Measurements from ENCODE around the gene HLF.
A peak's percentile ranks its signal among the peaks of the same experiment; 100 is the strongest.

Gene HLF

DNA sequence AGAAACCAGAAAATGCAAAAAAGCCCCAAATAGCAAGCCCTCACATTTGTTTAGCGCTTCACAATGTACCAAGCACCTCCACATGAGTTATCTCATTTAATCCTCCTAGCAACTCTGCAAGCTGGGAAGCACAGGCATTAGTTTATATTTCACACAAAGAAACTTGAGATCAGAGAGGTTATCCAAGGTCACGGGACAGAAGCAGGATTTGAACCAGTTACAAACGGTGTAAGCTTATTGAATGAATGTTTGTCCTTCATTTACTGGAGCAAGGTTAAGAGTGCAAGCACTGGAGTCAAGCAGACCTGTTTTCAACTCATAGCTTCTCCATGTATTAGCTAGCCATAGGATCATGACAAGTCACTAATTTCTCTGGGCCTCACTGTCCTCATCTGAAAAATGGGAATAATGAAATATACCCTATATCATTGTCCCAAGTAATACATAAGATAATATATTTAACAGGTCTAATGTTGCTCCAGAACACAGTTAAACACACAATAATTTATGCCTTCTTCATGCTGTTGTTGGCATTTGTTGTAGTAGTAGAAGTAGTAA, 6.1 kb upstream of the HLF start:
- no peak for DNase-seq

DNA sequence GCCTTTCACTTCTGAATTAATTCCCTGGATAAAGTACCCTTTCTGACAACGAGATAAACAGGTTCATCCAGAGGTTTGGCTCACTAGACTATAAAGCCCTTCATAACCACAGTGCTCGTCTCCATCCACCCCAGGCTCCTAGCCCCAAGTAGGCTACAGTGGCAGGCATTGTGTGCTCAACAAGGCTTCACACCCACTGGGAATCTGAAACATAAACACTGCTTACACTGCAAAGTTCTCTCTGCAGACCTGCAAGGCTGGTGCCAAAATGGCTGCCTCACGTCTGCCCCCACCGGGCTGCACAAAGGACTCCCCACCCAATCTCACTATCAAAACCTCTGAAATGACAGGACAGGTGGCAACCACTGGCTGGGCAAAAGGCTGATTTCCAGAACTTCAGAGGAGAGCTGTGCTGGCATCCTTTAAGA, 5.1 kb upstream of the HLF start:
- no peak for DNase-seq

DNA sequence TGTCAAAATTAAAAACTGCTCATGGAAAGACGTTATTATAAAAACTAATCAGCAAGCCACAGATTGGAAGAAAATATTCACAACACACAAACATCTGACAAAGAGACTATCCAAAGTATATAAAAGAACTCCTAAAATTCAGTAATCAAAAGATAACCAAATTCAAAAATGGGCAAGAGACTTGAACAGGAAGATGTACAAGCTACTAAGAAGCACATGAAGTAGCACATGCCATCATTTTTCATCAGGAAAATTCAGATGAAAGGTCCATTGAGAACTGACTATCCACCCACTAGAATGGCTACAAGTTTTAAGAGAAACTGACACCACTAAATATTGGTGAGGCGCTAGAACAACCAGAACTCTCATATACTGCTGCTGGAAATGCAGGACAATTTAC, 3.4 kb upstream of the HLF start:
- DNase-seq: no peak

DNA sequence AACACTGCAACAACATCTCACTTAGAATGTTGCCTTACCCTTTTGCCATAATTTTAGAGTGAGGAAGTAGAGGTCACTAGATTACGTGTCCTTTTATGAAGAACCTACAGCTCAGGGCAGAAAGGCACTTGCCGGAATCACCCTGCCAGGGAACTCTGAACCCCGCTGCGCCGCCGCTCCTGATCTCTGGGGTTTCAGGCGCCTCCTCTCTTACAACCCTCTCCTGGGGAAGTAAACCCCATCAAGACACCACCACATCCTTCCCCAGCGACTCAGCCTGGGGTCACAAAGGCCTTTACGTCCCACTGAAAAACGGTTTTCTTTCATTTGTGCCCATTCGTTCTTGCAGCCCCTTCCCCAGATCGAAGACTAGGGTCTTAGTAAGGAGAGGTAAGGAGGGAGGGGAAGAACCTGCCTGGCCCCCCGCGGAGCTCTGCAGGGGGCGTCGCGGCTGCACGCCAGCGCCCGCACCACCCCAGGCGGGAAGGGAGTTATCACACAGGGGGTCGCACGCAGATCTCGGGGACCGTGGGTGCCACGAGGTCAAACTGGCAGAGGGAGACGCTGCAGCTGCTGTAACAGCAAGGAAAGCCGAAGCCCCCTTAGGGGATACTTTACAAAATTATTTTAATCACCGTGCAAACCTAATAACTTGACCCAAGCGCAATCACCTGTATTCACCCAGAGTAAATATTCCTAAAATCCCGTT, 1.0 kb upstream of the HLF start:
- peak in 3 of 5 experiments; percentile 3 to 14 (median 8) for DNase-seq

DNA sequence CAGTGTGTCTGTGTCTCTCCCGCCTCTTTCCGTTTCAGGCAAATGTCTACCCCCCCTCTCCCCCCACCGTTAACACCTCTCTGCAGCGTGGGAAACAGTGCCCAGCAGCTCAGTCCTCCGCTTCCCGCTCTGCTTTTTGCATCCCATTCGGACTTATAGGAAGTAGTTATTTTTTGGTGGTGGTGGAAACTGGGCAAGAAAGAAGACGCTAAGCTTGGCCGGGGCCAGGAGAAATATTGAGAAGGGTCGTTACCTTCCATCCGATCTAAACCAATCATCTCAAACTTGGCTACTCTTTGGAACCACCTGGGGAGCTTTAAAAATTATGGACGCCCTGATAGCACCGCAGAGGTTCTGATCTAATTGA, 499 bp upstream of the HLF start:
- DNase-seq: no peak

DNA sequence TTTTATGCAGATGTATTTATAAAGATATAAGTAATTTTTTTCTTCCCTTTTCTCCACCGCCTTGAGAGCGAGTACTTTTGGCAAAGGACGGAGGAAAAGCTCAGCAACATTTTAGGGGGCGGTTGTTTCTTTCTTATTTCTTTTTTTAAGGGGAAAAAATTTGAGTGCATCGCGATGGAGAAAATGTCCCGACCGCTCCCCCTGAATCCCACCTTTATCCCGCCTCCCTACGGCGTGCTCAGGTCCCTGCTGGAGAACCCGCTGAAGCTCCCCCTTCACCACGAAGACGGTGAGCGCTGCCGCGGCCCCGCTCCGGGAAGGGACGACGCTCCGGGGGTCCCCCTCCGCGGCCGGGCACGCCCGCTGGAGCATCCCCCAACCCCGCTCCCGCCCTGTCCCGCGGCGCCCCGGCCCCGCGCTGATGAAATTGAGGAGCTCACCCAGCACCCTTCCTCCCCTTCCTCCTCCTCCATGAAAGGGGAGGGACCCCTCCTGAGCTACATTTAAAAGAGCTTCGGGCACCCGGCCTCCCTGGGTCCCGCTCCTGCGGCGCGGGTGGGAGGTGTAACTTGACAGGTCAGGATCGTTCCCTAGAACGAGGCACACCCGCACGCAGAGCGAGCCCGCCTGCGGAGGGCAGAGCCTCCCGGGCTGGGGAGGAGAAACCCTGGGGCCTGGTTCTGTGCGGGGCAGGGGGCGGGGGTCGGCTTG, 706 bp downstream of the HLF start:
- DNase-seq: peak in 1 of 5 experiments; percentile 2

DNA sequence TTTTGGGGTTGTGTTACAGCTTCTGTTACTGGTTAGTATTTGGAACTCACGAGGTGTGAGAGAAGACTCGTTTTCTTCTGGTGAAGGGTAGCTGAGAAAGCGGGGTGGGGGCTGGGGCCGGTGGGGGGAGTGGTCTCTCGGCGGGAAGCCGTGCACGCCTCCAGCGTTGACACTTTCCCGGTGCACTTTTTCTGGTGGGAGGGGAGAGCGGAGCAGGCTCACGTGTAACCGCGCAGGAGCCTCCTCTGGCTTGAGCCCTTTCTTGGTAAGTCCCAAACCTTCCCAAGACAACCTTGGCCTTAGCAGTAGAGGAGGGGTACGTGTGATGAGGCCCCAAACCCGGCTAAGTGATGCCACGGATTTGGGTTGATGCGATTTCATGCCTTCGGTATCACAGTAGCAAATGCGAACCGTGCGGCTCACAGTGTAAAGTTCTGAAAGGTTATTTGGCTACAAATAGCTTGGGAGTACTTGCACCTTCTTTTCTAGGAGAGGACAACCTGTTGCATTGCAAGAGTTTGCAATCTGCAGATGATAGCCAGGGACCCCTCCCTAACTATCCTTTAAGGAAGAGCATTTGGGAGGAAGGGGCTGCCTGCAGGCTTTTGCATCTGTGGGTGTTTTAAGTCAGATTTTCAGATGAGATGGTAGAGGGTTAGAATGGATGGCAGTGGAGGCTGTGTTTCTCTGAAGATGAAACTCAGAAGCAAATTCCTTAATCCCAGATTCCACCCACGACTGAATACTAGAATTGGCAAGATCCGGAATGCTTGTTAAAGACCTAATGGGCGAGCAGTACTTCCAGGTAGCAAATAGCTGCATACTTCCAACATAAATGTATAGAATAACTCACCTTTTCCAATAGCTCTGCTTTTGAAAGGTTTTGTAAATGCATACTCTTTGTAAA, 1.5 kb downstream of the HLF start:
- DNase-seq: no peak

DNA sequence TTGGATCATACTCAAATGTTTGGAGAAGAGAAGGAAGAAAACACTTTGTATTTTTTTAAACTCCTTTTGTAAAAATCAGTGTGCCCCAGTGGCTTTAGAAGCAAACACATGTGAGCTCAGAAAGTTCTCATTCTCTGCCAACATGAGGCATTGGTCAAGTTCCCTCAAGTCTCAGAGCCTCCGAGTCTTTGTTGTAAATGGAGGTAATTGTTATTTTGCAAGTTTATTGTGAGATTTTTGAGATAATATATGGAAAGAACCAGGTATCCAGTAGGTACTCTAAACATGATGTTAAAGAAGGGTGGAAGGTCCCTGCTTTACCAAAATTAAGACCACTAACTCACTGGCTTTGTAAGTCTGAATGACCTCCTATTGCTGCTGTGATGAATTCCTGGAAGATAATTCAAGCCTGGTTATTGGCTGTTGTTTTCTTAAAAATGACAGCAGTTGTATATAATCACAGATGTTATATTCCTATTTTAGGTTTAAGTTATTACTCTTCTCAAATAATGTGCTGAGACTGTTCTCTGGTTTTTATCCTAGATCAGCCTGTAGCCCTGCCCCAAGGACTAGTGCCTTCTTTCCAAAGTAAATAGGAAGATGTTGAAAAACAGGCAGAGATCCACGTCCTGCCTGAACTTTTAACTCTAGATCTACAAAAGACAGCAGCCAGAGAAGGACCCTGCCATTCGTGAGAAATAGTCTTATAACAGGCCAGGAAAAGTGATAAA, 2.4 kb downstream of the HLF start:
- DNase-seq: no peak

DNA sequence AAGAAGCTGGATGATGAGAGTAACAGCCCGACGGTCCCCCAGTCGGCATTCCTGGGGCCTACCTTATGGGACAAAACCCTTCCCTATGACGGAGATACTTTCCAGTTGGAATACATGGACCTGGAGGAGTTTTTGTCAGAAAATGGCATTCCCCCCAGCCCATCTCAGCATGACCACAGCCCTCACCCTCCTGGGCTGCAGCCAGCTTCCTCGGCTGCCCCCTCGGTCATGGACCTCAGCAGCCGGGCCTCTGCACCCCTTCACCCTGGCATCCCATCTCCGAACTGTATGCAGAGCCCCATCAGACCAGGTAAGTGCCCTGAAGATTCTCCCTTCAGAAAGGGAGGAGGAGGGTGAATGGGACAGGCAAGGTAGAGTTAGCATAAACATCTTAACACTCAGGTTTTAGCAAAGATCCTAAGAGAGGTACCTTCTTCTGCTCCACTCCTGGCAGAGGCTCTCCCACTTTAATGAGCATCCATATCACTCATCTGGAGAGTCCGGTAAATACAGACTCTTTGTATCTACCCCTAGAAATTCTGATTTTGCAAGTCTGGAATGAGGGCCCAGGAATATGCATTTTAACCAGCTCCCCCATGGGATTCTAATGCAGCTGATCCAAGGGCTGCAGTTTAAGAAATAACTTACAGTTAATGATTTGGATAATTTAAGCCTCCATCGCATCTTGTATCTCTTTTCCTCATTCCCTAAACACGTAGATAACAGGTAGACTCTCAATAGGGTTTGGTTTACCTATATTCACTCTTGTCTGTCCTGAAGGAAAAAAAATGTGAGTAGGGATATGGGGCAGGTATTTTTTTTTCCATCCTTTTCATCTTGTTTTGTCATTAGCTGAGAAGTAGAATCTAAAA, 3.3 kb downstream of the HLF start:
- DNase-seq: no peak

DNA sequence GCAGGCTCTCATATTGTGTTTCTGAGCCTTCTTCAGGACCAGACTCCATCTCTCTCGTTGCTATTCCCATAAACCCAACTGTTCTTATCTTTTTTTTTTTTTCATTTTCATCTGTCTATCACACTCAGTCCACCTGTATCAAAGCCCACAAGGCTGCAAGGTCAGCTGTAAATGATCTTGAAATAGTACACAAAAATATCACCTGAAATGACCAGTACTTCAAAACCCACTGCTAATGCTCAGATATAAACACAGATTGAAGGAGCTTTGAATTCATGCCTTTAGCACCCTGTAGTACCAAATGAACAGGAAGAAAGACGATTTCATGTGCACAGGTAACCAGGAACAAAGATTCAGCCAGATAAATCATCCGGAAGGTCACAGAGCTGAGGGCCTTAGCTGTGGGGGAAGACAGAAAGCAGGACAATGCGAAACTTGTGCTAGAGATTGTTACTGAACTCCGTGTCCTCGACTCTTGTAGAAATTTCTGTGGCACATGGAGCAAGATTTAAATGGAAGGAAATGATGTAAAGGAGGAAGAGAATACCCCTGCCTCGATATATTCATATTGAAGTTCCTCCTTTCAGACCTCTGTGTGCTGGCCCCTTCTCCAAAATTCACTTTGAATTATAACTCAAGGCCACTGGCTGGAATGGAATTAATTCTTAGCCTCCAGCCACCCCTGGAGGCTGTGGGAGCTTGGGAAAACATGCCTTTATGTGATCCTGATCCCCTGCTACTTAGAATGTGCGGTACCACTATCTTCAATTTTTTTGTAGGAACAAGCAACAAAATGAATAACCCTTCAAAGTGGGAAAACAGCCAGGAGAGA, 4.1 kb downstream of the HLF start:
- no peak for DNase-seq

DNA sequence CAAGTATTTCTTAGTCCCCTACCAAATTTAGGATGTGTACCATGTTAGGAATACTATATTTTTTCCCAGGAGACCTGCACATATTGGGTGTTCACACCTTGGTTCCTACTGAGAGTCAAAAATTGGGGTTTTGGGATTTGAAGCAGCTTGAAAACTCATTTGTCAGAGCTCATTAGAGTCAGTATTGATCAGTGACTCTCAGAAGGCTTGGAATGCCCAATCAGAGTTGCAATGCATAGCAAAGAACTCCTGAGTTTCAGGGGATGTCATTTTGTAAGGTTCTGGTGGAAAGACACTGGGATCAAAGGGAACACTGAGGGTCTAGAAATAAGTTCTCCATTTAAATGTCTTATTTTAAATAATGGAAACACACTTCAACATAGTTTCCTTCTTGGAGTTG, 5.1 kb downstream of the HLF start:
- no peak for DNase-seq

DNA sequence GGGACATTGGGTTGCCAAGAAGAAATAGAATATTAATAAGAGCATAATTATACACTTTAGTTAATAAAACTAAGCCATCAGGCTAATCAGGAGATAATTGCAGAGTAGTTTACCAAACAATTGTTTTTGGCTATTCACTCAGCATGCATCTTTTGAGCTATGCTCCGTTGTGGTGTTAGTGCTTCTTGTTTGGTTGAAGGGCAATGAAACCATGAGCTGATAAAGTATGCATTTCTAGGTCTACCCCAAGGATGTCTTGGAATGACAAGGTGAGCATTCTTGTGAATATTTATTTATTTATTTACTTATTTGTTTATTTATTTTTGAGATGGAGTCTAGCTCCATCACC, 6.4 kb downstream of the HLF start:
- DNase-seq: no peak

DNA sequence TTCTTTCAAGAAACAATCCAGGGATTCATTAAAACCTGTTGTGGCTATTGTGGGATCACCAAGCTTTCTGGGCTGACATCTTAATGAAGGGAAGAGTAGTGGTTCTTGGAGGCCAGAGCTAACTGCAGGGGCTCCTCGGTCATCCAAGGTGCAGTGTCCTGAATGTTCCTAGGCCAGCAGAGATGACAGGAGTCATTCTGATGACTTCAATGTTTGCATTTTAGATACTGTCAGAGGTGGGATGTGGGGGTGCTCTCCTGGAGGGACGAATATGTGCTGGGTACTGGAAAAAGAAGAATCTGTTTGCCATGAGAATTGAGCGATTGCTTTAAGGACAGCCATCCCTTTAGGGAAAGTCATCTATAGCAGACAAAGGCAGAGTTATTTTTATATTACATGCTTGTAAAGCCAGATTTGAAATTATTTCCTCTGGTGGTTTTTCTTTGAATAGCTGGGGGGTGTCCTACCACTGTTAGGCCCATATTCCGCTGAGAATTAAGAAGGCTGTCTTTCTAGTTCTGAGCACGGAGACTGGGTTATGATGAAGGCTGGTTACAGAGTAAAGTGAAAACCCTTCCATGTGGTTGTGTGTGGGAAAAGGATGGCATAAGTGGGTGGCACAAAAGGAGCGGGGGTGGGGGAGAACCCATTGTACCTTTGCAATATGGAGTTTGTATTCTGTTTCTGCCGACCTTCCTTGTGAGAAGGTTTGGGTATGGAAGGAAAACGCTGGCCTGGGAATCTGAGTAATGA, 7.4 kb downstream of the HLF start:
- DNase-seq: no peak

DNA sequence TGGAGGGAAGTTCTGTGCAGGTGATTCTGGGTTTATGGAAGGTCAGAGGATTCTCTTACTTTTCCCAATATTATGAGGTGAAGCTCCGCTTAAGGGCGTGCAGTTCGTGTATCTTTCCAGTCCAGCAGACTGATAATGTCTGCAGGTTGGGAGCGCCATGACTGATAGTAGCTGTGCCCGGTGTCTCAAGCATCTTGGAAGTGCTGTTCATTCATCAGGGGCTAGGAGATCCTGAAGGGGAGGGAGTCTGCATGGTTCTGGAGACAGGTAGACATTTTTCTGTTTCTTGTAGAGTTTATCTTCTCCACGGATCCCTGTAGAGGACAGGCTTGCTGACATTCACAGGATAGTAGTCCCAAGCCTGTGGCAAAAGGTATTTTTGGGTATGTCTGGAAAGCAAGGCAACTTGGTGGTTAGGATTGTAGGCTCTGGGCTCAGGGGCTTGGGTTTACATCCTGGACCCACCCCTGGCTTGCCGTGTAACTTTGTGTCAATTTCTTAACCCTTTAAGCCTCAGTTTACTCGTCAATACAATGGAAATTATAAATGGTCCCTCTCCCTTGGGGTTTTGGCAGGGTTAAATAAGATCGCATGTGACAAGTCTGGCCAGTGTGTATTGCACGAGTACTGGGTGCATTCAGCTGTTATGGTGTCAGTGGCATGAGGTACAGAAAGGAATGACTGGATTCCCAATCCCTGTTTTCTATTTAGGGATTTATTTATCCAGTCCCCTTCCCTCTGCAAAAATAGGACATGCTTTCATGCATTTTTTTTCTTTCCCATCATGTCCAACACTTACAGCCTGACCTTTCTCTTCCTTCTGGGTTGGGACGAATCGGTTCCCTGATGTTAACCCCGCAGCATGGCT, 8.2 kb downstream of the HLF start:
- DNase-seq: no peak

DNA sequence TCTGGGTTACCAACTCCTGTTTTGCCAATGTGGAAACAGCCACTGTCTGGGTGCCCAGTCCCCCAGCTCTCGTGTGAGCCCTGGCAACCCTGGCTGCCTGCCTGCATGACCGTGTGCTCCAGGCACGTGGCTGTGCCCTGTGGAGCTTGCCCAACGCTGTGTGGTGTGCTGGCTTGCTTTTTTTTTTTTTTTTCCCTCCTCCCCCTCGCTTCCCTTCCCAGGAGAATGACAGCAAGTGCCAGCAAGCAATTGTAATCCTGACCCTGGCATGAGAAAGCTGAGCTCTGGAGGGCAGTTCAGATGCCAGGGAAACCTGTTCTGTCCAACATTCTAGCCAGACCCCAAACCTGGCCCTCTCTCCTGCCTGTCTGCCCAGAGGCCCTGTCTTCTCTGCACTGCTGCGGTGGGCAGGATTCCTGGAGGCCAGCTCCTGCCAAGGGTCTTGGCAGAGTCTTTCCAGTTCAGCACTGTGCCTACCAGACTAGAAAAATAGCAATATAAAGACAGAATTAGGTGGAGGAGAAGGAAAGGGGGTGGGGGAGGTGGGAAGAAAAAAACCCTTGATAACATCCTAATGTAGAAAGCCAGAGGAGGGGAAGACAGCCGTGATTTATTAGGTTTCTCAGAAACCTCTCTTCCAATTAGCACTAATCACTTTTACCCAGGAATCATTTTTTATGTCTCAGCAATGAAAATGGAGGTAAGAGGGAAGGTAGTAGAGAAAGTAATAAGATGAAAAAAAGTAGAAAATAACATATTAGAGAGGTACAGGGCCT, 9.0 kb downstream of the HLF start:
- no peak for DNase-seq

DNA sequence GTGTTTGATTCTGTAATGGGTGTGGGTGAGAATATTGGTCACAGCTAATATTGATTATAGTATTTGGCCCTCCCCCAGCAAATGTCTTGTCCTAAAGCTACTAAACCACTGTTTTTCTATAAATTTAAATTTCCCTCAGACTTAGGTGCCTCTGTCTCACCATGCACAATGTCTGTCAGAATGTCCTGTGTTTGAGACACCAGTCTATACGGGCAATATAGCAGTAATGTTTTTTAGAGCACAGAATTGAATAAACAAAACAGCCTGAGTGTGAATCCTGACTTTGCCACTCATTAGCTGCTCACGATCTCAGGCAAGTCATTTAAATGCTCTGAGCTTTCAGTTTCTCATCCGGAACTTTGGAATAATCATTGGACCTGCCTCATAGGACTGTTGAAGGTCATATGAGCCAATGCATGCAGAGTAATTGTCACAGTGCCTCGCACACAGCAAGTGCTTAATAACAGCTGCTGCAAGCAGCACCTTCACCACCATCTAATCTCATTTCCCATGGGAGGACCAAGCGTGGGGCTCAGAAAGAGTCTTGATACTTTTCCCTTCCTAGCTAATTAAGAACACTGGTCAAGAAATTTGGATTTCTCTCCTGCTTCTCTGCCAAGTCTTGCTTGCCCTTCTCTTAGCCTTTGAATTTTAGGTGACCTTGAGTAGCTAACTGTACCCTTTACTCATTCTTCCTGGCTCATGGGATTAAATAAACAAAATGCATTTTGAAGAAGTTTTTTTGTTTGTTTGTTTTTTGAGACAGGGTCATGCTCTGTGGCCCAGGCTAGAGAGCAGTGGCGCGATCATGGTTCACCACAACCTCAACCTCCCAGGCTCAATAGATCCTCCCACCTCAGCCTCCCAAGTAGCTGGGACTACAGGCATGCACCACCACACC, 9.8 kb downstream of the HLF start:
- no peak for DNase-seq

Measured in T-helper 2 cell (primary cell).